Caco-2 (cell line): Measurements from ENCODE around the gene PRCC. TPM values are rescaled to one million over a fixed set of nuclear protein-coding genes. Genes with fewer than 3 reads are reported as not detected.

Experiments used
- BruUV-seq: library from RNA; stranded (reverse); fragments of 400-500 nt; replicated peaks from 2 replicates; lab custom pipeline; 2021; lab: Mats Ljungman, UMichigan
- CTCF ChIA-PET: fragments of 300-600 bp; sonication (Branson Sonifier 250); formaldehyde crosslinking; loops from one replicate; lab custom pipeline; 2022; ENCODE audit warnings: antibody characterized with exemption; lab: Charles Lee
- POLR2A ChIA-PET: fragments of 300-600 bp; sonication (Branson Sonifier 250); formaldehyde crosslinking; loops from one replicate; lab custom pipeline; 2022; ENCODE audit warnings: antibody characterized with exemption; lab: Charles Lee
- DNase-seq, 2 experiments: peaks; one replicate each; pipeline versions ENCODE4 v3.0.0 to v3.0.0-alpha.2; 2020 to 2022
- H3K27me3 ChIP-seq: replicated peaks from 2 replicates; pipeline ENCODE4 v1.6.0; 2011; ENCODE audit warnings: low read length; ENCODE audit not compliant: control insufficient read depth, insufficient read depth
- H3K36me3 ChIP-seq: 2 replicates; pipeline ENCODE4 v1.5.1; 2011; ENCODE audit warnings: low read length; ENCODE audit not compliant: control insufficient read depth, insufficient read depth
- H3K4me1 ChIP-seq: fragments of 250-450 bp; sonication (Bioruptor Pico); 2 replicates; pipeline ENCODE4 v1.5.1; 2020; ENCODE audit warnings: mild to moderate bottlenecking
- H3K4me3 ChIP-seq: 2 replicates; pipeline ENCODE4 v1.5.1; 2011; ENCODE audit warnings: low read depth, mild to moderate bottlenecking, control low read depth, low read length
- H3K9me3 ChIP-seq: fragments of 250-450 bp; sonication (Bioruptor Pico); 2 replicates; pipeline ENCODE4 v1.5.1; 2020; ENCODE audit warnings: mild to moderate bottlenecking, moderate library complexity
- H3K27ac Mint-ChIP-seq: one replicate; pipeline ENCODE4 v1.8.0; 2022; ENCODE audit warnings: mixed read lengths; ENCODE audit not compliant: unreplicated experiment
- H3K27me3 Mint-ChIP-seq: one replicate; pipeline ENCODE4 v1.8.0; 2022; ENCODE audit warnings: mixed read lengths; ENCODE audit not compliant: insufficient read depth, unreplicated experiment
- H3K36me3 Mint-ChIP-seq: one replicate; pipeline ENCODE4 v1.8.0; 2022; ENCODE audit warnings: mild to moderate bottlenecking, mixed read lengths; ENCODE audit not compliant: insufficient read depth, unreplicated experiment
- H3K4me1 Mint-ChIP-seq: one replicate; pipeline ENCODE4 v1.8.0; 2022; ENCODE audit warnings: low read depth, mixed read lengths; ENCODE audit not compliant: unreplicated experiment
- H3K4me3 Mint-ChIP-seq: one replicate; pipeline ENCODE4 v1.8.0; 2022; ENCODE audit warnings: mild to moderate bottlenecking, moderate library complexity, mixed read lengths; ENCODE audit not compliant: unreplicated experiment
- H3K9me3 Mint-ChIP-seq: one replicate; pipeline ENCODE4 v1.8.0; 2022; ENCODE audit warnings: mixed read lengths; ENCODE audit not compliant: unreplicated experiment
- CTCF ChIP-seq, 2 experiments: fragments of 200-600 bp in 1 of 2; IDR thresholded peaks; 1 replicate in 1 of 2; 2 replicates in 1 of 2; pipeline versions ENCODE4 v1.5.1 to v1.8.0; 2011 to 2022; ENCODE audit warnings: antibody characterized with exemption in 1 of 2, control low read depth in 1 of 2, inconsistent platforms in 1 of 2, low read depth in 1 of 2, low read length in 1 of 2, mild to moderate bottlenecking in 1 of 2, moderate library complexity in 1 of 2; ENCODE audit not compliant: insufficient read depth in 1 of 2, severe bottlenecking in 1 of 2, unreplicated experiment in 1 of 2
- intact Hi-C: fragments of 100-400 bp; cut with micrococcal nuclease; formaldehyde crosslinking; loops from one replicate; pipeline ENCODE4 v1.10.0; 2022; ENCODE audit not compliant: unreplicated experiment
- total RNA-seq: library from RNA; stranded (reverse); gene quantifications from 2 replicates; pipeline ENCODE4 v1.2.3, GENCODE V29; 2022

Gene PRCC
- total RNA-seq, 1 experiment from 2014 or later: 101 TPM

- Histone ChIP-seq H3K4me1 (no peaks in the 10 kb centered on the region), H3K36me3 (no peaks in the 10 kb centered on the region), H3K9me3 (no peaks in the 10 kb centered on the region), H3K27me3 (no peaks in the 10 kb centered on the region; the same call in 1 of the 2 replicates), H3K4me3 (no peak overlapping the region)
- ChIA-PET CTCF (interaction anchor here (0.9 to 1.4 kb wide), 2 partner anchors 13 to 63 kb away, joined by 3 read pairs; no protein-coding TSS in a partner anchor), POLR2A (no interaction called here)
- no peak for TF ChIP-seq CTCF (IDR thresholded peaks at IDR 0.05; ENCODE audit: insufficient read depth in 1 of 2, low read depth in 1 of 2, low read length in 1 of 2, severe bottlenecking in 1 of 2, unreplicated experiment in 1 of 2)
- intact Hi-C loops: no loop called here
- DNase-seq: no peak
- no peaks in the 10 kb centered on the region for H3K4me1 Mint-ChIP-seq
- H3K27ac Mint-ChIP-seq: no peak overlapping the region
- no peaks in the 10 kb centered on the region for H3K9me3 Mint-ChIP-seq
- peaks cover 8% of the 10 kb centered on the region for H3K27me3 Mint-ChIP-seq
- H3K4me3 Mint-ChIP-seq: no peak overlapping the region
- H3K36me3 Mint-ChIP-seq: no peaks in the 10 kb centered on the region
- no TSS peak for BruUV-seq
Measured at GRCh38 chr1:156826630-156827029, 59.3 kb downstream of the PRCC start.

GRCh38 chr1:156828400-156829124, 61.2 kb downstream of the PRCC start:
- Mint-ChIP-seq H3K27ac (no peak overlapping the region), H3K27me3 (peaks cover 9% of the 10 kb centered on the region)
- POLR2A ChIA-PET: no interaction called here

GRCh38 chr1:156832434-156832833, 65.1 kb downstream of the PRCC start:
- Mint-ChIP-seq H3K4me3 (no peak overlapping the region), H3K27ac (no peak overlapping the region), H3K27me3 (peaks cover 33% of the 10 kb centered on the region), H3K9me3 (no peaks in the 10 kb centered on the region), H3K4me1 (no peaks in the 10 kb centered on the region), H3K36me3 (peaks cover 4% of the 10 kb centered on the region)
- no peak for DNase-seq
- CTCF ChIA-PET: interaction anchor here (1.2 to 1.4 kb wide), 2 partner anchors 18 to 58 kb away, joined by 3 read pairs; no protein-coding TSS in a partner anchor
- TF ChIP-seq CTCF (IDR thresholded peaks at IDR 0.05; ENCODE audit: insufficient read depth in 1 of 2, low read depth in 1 of 2, low read length in 1 of 2, severe bottlenecking in 1 of 2, unreplicated experiment in 1 of 2): no peak
- H3K27me3 ChIP-seq: no peaks in the 10 kb centered on the region
- H3K9me3 ChIP-seq: no peaks in the 10 kb centered on the region
- H3K36me3 ChIP-seq: no peaks in the 10 kb centered on the region
- H3K4me3 ChIP-seq: no peak overlapping the region
- no peaks in the 10 kb centered on the region for H3K4me1 ChIP-seq
- POLR2A ChIA-PET: no interaction called here
- intact Hi-C loops: no loop called here
- no TSS peak for BruUV-seq

More at GRCh38 chr1:156828400-156829124, 61.2 kb downstream of the PRCC start:
- Histone ChIP-seq H3K27me3 (no peaks in the 10 kb centered on the region; the same call in 1 of the 2 replicates), H3K4me3 (no peak overlapping the region), H3K36me3 (no peaks in the 10 kb centered on the region), H3K4me1 (no peaks in the 10 kb centered on the region), H3K9me3 (no peaks in the 10 kb centered on the region)
- TF ChIP-seq CTCF (IDR thresholded peaks at IDR 0.05; ENCODE audit: insufficient read depth in 1 of 2, low read depth in 1 of 2, low read length in 1 of 2, severe bottlenecking in 1 of 2, unreplicated experiment in 1 of 2): no peak
- Mint-ChIP-seq H3K9me3 (no peaks in the 10 kb centered on the region), H3K4me3 (no peak overlapping the region), H3K4me1 (no peaks in the 10 kb centered on the region), H3K36me3 (no peaks in the 10 kb centered on the region)
- no peak for DNase-seq
- intact Hi-C loops: no loop called here
- no TSS peak for BruUV-seq
- CTCF ChIA-PET: no interaction called here
